Measurements from ENCODE around the gene GPR107. TPM values are rescaled to one million over a fixed set of nuclear protein-coding genes. Genes with fewer than 3 reads are reported as not detected.

Gene GPR107
- total RNA-seq, 1 donor from 2014 or later = 25.5 TPM

- Histone ChIP-seq H3K4me1 (peaks cover 41% of the 10 kb centered on the region), H3K9me3 (no peaks in the 10 kb centered on the region), H3K36me3 (no peaks in the 10 kb centered on the region), H3K27me3 (no peaks in the 10 kb centered on the region), H3K4me3 (no peak overlapping the region), H3K27ac (peak overlapping the region; percentile 9)
- TF ChIP-seq POLR2AphosphoS5 (IDR thresholded peaks at IDR 0.05; ENCODE audit: insufficient read depth in 1 of 2, low read depth in 1 of 2) = no peak
- no peak for TF ChIP-seq POLR2A (IDR thresholded peaks at IDR 0.05)
- no peak for TF ChIP-seq CTCF (IDR thresholded peaks at IDR 0.05)
- DNase-seq (ENCODE audit: extremely low spot score in 2 of 2) = no peak
- intact Hi-C loops (cut with DNase I) = loop anchor here (10.0 kb wide), 1 partner anchor 168 kb away; no protein-coding TSS in a partner anchor
Measured at GRCh38 chr9:130176760-130177159, 123.1 kb downstream of the GPR107 start.

GRCh38 chr9:130177898-130178805 is 124.4 kb downstream of the GPR107 start:
- H3K36me3 ChIP-seq = no peaks in the 10 kb centered on the region
- TF ChIP-seq POLR2AphosphoS5 (IDR thresholded peaks at IDR 0.05; ENCODE audit: insufficient read depth in 1 of 2, low read depth in 1 of 2) = no peak
- TF ChIP-seq POLR2A (IDR thresholded peaks at IDR 0.05) = no peak
- TF ChIP-seq CTCF (IDR thresholded peaks at IDR 0.05) = no peak
- H3K27me3 ChIP-seq = no peaks in the 10 kb centered on the region
- H3K4me1 ChIP-seq = peaks cover 48% of the 10 kb centered on the region
- H3K9me3 ChIP-seq = no peaks in the 10 kb centered on the region
- H3K27ac ChIP-seq = no peak overlapping the region
- DNase-seq (ENCODE audit: extremely low spot score in 2 of 2) = no peak
- H3K4me3 ChIP-seq = no peak overlapping the region
- intact Hi-C loops (cut with DNase I) = loop anchor here (10.0 kb wide), 1 partner anchor 167 kb away; no protein-coding TSS in a partner anchor

- H3K27me3 ChIP-seq = no peaks in the 10 kb centered on the region
- no peak for TF ChIP-seq POLR2AphosphoS5 (IDR thresholded peaks at IDR 0.05; ENCODE audit: insufficient read depth in 1 of 2, low read depth in 1 of 2)
- no peak for TF ChIP-seq POLR2A (IDR thresholded peaks at IDR 0.05)
- intact Hi-C loops (cut with DNase I) = loop anchor here (10.0 kb wide), 1 partner anchor 165 kb away; no protein-coding TSS in a partner anchor
- no peaks in the 10 kb centered on the region for H3K36me3 ChIP-seq
- H3K27ac ChIP-seq = no peak overlapping the region
- DNase-seq (ENCODE audit: extremely low spot score in 2 of 2) = no peak
- H3K9me3 ChIP-seq = no peaks in the 10 kb centered on the region
- H3K4me1 ChIP-seq = peaks cover 47% of the 10 kb centered on the region
- no peak overlapping the region for H3K4me3 ChIP-seq
Measured at GRCh38 chr9:130179331-130179907, 125.7 kb downstream of the GPR107 start.

- intact Hi-C loops (cut with DNase I) = no loop called here
- no peaks in the 10 kb centered on the region for H3K36me3 ChIP-seq
- no peaks in the 10 kb centered on the region for H3K9me3 ChIP-seq
- no peak for TF ChIP-seq POLR2A (IDR thresholded peaks at IDR 0.05)
- TF ChIP-seq CTCF (IDR thresholded peaks at IDR 0.05) = no peak
- no peak for TF ChIP-seq POLR2AphosphoS5 (IDR thresholded peaks at IDR 0.05; ENCODE audit: insufficient read depth in 1 of 2, low read depth in 1 of 2)
- H3K4me3 ChIP-seq = no peak overlapping the region
- H3K4me1 ChIP-seq = peaks cover 39% of the 10 kb centered on the region
- H3K27me3 ChIP-seq = no peaks in the 10 kb centered on the region
- H3K27ac ChIP-seq = peak overlapping the region; percentile 24
- DNase-seq (ENCODE audit: extremely low spot score in 2 of 2) = no peak
Measured at GRCh38 chr9:130180516-130180915, 126.8 kb downstream of the GPR107 start.

- DNase-seq (ENCODE audit: extremely low spot score in 2 of 2) = no peak
- Histone ChIP-seq H3K9me3 (no peaks in the 10 kb centered on the region), H3K27ac (peak overlapping the region; percentile 24), H3K4me3 (no peak overlapping the region), H3K27me3 (no peaks in the 10 kb centered on the region), H3K36me3 (no peaks in the 10 kb centered on the region), H3K4me1 (peaks cover 51% of the 10 kb centered on the region)
- intact Hi-C loops (cut with DNase I) = no loop called here
- TF ChIP-seq CTCF (IDR thresholded peaks at IDR 0.05) (no peak), POLR2AphosphoS5 (IDR thresholded peaks at IDR 0.05; ENCODE audit: insufficient read depth in 1 of 2, low read depth in 1 of 2) (no peak), POLR2A (IDR thresholded peaks at IDR 0.05) (no peak)
Measured at GRCh38 chr9:130181678-130182380, 128.1 kb downstream of the GPR107 start.
